WI38 (cell line): Measurements from ENCODE around the gene CDNF.

Experiments
- H3K4me3 ChIP-seq: 2 replicates; pipeline ENCODE4 v1.5.1; 2011; ENCODE audit warnings: low read depth, mild to moderate bottlenecking, control low read depth, low read length
- TF ChIP-seq, protein P1 (sequence below): IDR thresholded peaks from 2 replicates; pipeline ENCODE4 v1.5.1; 2012; ENCODE audit warnings: low read depth, mild to moderate bottlenecking, control low read depth, low read length

The CDNF gene

GRCh38 chr10:14858338-14858960 lies 20.6 kb upstream of the CDNF start:
- TF ChIP-seq, protein P1, sequence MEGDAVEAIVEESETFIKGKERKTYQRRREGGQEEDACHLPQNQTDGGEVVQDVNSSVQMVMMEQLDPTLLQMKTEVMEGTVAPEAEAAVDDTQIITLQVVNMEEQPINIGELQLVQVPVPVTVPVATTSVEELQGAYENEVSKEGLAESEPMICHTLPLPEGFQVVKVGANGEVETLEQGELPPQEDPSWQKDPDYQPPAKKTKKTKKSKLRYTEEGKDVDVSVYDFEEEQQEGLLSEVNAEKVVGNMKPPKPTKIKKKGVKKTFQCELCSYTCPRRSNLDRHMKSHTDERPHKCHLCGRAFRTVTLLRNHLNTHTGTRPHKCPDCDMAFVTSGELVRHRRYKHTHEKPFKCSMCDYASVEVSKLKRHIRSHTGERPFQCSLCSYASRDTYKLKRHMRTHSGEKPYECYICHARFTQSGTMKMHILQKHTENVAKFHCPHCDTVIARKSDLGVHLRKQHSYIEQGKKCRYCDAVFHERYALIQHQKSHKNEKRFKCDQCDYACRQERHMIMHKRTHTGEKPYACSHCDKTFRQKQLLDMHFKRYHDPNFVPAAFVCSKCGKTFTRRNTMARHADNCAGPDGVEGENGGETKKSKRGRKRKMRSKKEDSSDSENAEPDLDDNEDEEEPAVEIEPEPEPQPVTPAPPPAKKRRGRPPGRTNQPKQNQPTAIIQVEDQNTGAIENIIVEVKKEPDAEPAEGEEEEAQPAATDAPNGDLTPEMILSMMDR, result no peak

DNA sequence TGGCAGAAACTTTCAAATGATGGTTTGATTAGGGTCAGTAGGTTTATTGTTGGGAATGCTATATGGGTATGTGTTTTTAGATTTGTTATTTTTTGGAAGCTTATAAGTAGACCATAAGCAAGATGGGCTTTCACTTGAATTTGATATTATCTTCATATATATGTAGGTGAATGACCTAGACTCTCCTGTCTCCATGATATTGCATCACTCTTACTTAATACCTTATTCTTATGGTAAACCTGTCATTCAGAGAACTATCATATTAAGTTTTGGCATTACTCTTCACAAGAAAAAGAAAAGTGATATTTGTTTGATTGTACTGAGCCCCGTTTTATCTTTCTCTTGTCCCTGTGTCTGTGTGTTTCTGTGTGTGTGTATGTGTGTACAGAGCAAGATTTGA lies 17.6 kb upstream of the CDNF start:
- TF ChIP-seq, protein P1, result no peak
- H3K4me3 ChIP-seq, result no peak overlapping the region

More at GRCh38 chr10:14858338-14858960, 20.6 kb upstream of the CDNF start:
- H3K4me3 ChIP-seq, result no peak overlapping the region

DNA sequence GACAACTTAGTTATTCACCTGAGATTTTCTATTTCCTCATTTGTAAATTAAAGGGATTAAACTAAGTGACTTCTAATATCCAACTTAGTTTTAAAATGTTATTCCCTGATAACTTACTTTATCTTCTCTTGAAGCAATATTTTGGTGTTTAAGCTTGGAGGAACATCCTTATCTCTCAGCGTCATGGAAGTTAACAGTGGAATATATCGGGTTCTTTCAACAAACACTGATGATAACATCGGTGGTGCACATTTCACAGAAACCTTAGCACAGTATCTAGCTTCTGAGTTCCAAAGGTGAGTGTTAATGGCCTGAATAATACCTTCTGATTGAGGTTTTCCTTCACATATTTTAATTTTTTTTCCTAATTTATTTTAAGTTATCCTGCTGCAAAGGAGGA lies 14.4 kb upstream of the CDNF start:
- TF ChIP-seq, protein P1, result no peak
- H3K4me3 ChIP-seq, result no peak overlapping the region

- TF ChIP-seq, protein P1, result no peak
Observed at GRCh38 chr10:14844948-14845347, 7.1 kb upstream of the CDNF start.

DNA sequence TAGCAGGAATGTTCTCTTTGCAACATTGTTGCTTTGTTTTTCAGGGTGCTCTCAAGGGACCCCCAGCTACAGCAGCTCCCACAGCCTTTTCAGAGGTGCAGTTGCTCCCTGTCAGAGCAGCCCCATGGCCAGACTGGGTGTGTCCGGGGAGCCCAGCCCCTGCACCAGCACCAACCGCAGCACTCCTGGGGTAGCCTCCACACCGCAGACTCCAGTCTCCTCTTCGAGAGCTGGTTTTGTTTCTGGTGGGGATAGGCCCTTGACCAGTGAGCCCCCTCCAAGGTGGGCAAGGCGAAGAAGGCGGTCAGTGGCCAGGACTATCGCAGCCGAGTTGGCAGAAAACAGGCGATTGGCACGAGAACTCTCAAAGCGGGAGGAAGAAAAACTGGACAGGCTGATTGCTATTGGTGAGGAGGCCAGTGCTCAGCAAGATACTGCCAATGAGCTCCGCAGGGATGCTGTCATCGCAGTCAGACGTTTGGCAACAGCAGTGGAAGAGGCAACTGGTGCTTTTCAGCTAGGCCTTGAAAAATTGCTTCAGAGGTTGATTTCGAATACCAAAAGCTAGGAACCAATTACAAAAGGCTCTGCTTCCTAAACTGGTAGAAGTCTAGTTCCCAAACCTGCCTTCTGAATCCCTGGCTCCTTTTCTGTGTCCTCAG lies 5.6 kb upstream of the CDNF start:
- TF ChIP-seq, protein P1, result no peak
- H3K4me3 ChIP-seq, result no peak overlapping the region

More at GRCh38 chr10:14844948-14845347, 7.1 kb upstream of the CDNF start:
- H3K4me3 ChIP-seq, result no peak overlapping the region

DNA sequence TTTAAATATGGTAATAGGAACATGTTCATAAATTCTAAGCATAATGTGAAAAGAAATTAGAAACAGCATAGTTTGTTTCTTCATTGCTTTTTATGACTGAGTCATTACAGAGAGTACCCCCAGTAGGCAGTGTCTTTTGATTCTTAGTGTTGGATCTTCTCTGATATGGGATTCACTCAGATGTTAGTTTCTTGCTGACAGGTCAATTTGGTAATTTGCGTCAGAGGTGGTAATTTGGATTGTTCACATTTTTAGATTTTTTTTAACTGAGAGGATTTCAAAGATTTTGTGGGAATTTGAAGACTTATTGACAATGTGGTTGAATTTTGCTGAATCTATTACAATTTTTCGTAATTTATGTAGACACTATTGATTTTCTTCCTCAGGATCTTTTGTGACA lies 2.3 kb upstream of the CDNF start:
- H3K4me3 ChIP-seq, result no peak overlapping the region
- TF ChIP-seq, protein P1, result no peak

GRCh38 chr10:14839305-14839695 lies 1.5 kb upstream of the CDNF start:
- peak overlapping the region; percentile 97 for H3K4me3 ChIP-seq
- TF ChIP-seq, protein P1, result no peak
